Fibroblast of gingiva (primary cell): ENCODE measurements around the gene HCFC1R1.
"Not testable (repeated sequence)": the region's sequence is repeated elsewhere in the genome, so short reads cannot be mapped to it uniquely, and the experiment has no call there.

Experiments
- DNase-seq: peaks from one replicate; pipeline ENCODE4 v3.0.0-alpha.2; 2011; ENCODE audit warnings: low read depth

HCFC1R1 gene

DNA sequence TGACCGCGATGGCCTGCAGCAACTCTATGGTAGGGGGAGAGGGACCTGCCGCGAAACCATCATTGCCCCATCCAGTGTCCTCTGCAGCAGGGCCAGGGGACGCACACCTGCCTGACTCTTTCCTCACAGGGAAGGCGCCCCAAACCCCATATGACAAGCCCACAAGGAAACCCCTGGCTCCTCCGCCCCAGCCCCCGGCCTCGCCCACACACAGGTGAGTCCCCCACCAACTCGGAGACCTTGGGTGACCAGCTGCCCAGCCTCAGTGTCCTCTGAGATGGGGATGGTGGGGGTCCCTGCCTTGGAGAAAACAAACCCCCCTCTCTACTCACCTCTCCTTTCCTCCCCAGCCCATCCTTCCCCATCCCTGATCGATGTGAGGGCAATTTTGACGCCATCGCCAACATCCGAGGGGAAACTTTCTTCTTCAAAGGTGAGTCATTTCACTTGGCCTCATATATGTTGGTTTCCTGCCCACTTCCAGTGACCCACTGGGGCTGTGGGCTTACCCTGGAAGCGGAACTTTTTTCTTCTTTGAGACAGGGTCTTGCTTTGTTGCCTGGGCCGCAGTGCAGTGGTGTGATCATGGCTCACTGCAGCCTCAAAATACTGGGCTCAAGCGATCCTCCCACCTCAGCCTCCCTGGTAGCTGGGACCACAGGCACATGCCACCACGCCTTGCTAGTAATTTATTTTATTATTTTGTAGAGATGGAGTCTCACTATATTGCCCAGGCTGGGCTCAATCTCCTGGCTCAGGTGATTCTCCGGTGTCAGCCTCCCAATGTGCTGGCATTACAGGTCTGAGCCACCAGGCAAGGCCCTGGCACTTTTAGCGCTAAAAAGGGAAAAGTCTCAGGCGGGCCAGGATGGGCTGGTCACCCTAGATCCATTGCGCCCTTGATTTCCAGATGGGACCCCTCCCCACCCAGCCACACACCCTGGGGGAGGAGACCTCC is 33.7 kb upstream of the HCFC1R1 start:
- DNase-seq = no peak

DNA sequence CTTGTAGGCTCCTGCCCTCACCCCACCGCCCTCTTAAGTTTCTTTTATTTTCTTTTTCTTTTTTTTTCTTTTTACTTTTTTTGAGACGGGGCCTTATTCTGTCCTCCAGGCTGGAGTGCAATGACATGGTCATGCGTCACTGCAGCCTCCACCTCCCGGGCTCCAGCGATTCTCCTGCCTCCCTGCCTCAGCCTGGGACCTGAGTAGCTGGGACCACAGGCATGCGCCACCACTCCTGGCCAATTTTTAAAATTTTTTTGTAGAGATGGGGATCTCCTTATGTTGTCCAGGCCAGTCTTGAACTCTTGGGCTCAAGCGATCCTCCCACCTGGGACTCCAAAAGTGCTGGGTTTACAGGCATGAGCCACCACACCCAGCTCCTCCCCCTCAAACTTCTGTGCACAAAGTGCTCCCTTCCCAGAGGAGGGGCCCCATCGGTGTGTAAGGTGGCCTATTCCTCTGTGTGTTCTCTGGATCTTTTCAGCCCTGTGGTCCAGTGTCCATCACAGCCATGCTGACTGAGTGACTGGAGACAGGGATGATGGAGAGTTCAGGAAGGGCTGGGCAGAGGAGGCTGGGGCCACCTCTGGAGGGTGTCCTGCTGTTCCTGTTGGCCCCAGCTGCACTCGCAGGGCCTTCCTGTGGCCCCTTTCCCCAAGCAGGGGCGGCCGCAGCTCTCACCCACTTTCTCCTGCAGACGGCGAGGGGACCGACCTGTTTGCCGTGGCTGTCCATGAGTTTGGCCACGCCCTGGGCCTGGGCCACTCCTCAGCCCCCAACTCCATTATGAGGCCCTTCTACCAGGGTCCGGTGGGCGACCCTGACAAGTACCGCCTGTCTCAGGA is 32.8 kb upstream of the HCFC1R1 start:
- DNase-seq = no peak

DNA sequence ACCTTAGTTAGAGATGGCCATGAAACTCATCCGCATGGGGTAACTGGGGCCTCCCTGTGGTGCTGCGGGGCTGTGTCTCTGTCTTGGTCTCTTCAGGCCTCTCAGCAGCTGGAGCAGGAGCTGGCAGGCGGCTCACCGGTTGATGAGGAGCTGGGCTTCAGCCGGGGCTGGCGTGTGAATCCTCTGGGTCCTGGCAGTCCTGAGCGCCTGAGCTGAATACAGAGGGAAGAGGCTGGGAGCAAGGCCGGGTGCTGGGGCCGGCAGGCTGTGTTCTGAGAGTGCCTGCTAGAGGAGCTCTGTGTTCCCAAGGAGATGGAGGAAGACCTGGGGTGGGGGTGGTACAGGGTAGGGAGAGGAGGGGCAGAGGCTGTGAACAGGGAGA is 32.0 kb upstream of the HCFC1R1 start:
- not testable (repeated sequence) for DNase-seq

DNA sequence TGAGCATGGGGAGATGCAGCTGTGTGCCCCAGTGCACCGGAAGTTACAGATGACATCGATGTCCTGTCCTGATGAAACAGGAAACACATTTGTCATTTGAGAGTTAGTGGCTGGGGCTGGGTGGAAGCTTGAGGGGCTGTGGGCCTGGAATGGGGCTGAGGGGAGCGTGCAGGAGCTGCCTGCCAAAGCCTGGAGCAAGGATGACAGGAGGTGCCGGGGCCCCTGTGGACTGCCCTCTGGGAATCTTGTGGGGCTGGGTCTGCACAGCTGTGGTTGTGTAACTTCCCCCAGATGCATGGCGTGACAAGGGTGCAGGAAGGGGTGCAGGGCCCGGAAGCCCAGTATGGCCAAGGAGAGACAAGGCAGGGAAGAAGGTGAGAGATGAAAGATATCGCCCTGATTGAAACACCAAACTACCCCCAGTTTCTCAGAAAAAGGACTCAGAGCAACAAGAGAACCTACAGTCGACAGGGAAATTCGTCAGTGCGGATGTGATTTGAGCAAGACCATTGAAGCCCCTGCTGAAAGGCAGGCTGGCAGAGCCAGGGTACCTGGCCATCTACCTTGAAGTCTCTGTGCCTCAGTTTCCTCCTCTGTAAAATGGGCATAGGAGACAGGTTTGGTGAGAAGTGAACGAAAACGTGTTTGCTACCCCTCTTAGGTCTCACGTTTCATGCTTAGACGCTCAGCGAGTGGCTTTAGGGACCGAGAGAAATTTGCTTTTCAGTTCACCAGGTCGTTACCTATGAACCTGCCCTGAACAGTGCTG is 31.4 kb upstream of the HCFC1R1 start:
- DNase-seq = no peak

DNA sequence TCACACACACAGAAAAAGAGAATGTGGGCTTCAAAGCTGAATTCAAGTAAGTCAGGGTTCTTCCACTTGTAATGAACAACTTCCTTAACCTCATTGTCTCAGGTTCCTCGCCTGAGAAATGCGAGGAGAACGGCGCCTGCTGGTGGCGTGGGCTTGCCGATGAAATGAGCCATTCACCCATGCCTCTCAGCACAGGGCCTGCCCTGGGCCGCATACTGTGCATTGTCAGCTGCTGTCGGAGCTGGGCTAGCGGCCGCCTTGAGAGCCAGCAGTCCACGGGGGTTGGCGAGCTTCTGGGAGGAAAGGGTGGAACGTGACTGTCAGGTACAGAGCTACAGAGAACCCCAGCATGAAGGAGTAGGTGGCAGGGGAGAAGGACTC is 29.6 kb upstream of the HCFC1R1 start:
- not testable (repeated sequence) for DNase-seq

DNA sequence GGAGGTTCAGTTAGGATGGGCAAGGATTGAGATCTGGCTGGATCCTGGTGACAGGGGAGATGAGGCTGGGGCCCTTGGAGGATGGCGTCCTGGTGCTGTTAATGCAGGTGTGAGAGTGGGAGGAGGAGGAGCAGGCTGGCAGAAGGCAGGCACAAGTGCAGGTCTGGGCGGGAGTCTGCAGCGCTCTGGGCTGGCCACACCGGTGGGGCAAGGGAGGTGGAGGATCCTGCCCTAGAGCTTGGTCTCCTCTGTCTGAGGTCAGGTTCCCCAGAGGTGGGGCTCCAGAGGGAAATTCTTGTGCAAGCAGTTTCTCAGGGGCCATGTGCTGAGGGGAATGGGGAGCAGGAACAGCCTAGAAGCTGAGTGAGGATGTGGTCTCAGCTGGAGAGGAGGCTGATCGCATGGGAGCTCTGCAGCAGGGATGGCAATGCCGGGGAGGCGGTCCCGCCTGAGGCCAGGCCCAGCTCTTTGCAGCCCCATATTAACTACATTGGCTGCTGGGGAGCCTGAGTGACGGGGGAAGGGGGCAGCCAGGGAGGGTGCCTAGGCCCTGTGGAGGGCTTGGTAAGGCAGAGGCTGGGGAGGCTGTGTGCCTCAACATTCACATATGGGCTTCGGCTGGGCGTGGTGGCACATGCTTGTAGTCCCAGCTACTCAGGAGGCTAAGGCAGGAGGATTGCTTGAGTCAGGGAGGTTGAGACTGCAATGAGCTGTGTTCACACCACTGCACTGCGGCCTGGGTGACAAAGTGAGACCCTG is 29.0 kb upstream of the HCFC1R1 start:
- not testable (repeated sequence) for DNase-seq

DNA sequence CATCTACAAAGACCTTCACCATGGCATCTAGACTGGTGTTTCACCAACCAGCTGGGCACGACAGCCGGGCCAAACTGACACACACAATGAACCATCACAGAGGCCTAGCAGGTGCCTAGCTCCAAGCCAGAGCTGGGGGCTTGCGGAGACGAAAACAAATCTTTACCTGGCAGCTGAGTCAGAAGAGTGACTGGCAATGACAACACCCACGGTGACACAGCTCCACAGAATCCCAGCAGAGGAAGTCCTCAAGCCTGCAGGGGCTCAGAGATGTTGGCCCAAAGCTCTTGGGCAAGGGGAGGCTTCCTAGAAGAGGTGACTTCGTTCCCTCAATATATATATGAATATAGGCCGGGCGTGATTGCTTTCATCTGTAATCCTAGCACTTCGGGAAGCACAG is 27.8 kb upstream of the HCFC1R1 start:
- DNase-seq = no peak

DNA sequence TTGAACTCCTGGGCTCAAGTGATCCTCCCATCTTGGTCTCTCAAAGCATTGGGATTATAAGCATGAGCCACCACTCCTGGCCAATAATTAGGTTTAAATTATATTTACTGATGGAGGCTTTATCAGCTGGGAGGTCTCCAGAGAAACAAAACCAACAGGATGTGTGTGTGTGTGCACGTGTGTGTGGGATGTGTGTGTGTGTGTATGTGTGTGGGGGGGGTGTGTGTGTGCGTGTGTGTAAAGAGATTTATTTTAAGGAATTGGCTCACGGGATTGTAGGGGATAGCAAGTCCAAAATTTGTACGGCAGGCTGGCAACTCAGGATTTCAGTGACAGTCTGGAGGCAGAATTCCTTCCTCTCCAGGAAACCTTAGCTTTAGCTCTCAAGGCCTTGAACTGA is 27.3 kb upstream of the HCFC1R1 start:
- DNase-seq = no peak

DNA sequence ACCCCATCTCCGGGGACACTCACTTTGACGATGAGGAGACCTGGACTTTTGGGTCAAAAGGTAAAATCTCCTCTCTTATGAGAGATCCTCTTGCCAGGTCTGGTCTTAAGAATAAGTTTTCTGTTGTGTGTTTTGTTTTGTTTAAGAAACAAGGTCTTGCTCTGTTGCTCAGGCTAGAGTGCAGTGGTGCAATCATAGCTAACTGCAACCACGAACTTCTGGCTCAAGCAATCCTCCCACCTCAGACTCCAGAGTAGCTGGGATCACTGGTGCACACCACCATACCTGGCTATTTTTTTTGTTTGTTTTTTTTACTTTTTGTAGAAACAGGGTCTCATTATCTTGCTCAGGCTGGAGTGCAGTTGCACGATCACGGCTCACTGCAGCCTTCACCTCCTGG is 26.7 kb upstream of the HCFC1R1 start:
- no peak for DNase-seq

DNA sequence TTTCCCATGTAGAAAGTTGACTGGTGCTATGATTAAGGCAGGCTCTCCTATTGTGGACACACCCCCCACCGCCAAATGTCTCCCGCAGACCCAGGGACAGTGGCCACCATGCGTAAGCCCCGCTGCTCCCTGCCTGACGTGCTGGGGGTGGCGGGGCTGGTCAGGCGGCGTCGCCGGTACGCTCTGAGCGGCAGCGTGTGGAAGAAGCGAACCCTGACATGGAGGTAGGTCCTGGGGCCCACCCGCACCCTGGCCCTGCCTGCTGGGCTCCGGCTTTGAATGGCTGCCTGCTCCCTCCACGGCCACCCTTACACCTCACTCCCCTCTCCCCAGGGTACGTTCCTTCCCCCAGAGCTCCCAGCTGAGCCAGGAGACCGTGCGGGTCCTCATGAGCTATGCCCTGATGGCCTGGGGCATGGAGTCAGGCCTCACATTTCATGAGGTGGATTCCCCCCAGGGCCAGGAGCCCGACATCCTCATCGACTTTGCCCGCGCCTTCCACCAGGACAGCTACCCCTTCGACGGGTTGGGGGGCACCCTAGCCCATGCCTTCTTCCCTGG is 26.3 kb upstream of the HCFC1R1 start:
- no peak for DNase-seq

DNA sequence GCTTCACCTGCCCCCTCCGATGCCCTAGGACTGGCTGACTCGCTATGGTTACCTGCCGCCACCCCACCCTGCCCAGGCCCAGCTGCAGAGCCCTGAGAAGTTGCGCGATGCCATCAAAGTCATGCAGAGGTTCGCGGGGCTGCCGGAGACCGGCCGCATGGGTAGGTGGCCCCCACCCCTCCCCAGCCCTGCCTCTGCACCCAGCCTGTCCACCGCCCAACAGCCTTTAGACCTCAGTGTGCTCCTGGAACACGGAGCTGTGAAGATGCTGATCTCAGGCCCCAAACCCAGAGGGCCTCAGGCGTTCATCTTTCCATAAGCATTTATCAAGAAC is 23.6 kb upstream of the HCFC1R1 start:
- DNase-seq = no peak

DNA sequence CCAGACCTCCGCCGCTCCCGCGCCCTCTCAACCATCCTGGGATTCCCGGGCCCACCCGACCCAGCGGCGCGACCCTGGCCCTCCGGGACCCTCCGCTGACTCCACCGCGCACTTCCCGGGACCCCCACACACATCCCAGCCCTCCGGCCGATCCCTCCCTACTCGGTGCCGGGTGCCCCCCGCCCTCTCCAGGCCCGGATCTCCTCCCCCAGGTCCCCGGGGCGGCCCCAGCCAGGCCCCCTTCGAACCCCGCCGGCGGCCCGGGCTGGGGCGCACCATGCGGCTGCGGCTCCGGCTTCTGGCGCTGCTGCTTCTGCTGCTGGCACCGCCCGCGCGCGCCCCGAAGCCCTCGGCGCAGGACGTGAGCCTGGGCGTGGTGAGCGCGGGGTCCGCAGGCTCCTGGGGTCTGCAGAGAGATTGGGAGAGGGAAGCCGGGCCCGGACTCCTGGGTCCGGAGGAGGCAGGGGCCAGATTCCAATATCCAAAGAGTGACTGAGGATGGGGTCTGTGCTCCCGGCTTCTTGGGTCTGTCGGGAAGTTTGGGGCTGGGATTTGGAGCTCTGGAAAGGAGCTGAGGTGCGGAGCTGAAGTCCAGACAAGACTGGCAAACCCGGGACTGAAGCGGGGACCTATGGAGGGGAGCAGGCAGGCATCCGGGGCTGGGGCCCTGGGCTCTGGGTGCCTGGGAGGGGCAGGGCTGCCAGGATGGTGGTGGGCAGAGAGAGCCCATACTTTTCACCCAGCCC is 23.1 kb upstream of the HCFC1R1 start:
- DNase-seq = no peak

DNA sequence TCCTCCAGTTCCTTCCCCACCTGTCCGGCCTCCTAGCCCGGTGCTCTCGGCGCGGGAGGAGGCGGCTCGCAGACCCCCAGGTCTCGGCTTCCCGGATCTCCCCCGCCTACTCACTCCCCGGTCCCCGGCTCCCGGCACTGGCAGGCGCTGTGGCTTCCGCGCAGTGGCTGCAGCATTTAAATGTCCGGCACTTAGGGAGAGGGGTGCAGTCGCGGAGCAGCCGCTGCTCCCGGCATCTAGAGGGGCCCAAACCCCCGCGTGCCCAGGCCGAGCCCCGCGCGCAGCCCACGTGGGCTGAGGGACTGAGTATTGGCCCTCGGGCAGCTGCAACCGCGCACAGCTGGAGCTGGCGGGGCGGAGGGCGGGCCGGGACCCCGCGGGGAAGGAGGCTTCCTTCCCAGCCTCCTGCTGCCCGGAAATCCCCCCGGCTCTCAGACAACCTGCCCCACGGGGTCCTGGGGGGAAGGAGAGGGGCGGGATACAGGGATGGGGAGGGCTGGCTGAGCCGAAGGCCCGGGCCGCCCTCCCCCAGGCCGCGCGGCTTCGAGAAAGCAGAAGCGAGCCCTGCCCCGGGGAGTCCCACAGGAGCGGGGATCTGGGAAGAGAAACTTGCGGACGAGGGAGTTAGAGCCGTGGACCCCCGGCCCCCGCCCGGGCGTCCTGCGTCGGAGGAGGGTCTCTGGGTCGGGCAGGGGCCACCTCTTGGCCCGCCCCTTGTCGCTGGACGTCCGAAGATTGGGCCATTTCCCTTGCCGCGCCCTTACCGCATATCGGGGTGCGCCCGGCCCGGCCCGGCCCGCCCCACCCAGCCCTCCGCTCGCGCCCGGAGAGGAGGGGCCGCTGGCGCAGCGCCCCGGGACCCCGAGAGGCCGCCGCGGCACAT is 22.3 kb upstream of the HCFC1R1 start, which contains the start of gene MMP25:
Gene MMP25, plus strand, starts transcription at position 804 of the 883 bp plus-strand sequence. CDS start 357 bp downstream, outside the sequence.
- no peak for DNase-seq

DNA sequence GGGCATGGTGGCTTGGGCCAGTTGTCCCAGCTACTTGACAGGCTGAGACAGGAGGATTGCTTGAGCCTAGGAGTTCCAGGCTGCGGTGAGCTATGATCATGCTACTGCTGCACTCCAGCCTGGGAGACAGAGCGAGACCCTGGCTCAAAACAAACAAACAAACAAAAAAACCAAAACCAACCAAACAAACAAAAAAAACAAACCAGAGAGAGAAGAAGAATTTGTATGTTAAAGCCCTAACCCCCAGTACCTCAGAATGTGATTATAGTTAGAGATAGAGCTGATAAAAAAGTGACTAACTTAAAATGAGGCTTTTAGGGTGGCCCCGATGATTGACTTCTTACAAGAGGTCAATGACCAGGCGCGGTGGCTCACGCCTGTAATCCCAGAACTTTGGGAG is 21.0 kb upstream of the HCFC1R1 start:
- no peak for DNase-seq

DNA sequence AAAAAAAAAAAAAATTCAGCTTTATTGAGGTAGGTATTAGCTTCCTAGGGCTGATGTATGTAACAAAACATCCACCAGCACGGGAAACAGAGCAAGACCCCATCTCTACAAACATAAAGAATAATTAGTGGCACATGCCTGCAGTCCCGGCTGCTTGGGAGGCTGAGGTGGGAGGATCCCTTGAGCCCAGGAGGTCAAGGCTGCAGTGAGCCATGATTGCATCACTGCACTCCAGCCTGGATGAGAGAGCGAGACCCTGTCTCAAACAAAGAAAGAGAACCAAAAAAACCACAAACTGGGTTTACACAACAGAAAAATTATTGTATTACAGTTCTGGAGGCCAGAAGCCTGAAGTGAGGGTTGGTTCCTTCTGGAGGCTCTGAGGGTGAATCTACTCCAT is 18.6 kb upstream of the HCFC1R1 start:
- no peak for DNase-seq

DNA sequence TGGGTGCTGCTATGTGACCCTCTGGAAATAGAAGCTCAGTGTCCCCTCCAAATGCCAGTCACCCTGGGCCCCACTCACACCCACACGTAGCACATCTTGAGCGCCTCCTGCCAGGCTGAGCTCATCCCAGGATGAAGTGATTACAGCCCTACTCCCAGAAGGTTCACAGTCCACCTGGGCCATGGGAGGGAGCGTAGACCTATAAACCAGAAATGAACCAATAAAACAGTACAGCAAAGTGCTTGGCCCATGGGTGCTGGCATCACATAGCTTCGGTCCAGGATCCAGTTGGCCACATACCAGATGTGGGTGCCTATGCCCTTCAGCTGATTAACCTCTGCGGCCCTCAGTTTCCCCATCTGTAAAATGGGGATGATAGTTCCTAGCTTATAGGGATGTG is 15.2 kb upstream of the HCFC1R1 start:
- no peak for DNase-seq

DNA sequence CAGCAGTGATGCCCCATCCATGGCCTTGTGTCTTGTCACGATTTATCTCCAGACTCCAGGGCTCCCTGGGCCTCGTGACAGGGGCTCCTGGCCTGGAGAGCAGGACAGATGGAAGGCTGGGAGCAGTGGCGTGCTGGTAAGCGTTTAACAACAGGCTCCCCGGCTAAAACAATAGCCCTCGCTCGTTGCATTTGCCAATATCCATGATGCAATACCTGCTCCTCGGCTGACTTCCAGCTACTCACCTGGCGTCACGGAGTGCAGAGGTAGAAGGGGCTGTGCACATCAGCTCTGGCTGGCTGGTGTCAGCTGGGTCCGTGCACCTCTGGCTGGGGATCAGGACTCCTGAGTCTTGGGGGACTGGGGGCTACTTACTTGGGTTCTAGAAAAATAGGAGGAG is 14.5 kb upstream of the HCFC1R1 start:
- no peak for DNase-seq

DNA sequence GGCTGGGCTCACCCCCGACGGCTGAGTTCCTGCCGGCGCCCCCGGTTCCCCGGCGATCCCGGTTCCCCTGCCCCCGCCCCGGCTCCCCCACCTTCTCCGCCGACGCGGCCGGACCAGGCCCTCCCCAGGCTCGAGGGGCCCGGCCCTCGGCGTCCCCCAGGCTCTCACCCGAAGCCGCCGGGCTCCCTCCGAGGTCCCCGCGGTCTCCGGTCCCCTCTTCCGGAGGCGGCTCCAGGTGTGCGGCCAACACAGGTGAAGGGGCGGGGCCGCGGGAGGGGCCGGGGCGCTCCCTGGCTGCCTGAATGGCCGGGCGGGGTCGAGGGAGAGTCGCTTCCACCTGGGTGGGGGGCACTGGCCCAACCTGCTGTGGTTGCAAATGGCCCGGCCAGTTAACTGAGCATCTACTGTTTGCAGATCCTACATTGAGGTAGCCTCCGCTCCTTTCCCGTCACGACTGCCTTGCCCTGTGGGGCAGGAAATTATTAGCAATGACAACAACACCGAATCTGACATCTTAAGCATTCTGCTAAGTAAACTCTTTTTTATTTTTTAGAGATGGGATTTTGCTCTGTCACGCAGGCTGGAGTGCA is 13.1 kb upstream of the HCFC1R1 start, which contains the start of gene BICDL2:
Gene BICDL2, minus strand, starts transcription at position 219 of the 590 bp plus-strand sequence. CDS start 1,448 bp downstream, outside the sequence.
- no peak for DNase-seq
